Stimulated activated CD8-positive, alpha-beta memory T cell treated with anti-CD3 and anti-CD28 coated beads, Interleukin-12 subunit alpha, Interleukin-12 subunit beta, amount 100 ng/mL, for 4 hours (primary cell): ENCODE measurements around the gene SLC9A9.

Experiments used
- DNase-seq: peaks from one replicate; pipeline ENCODE4 v3.0.0-alpha.2; 2020; ENCODE audit warnings: low read depth

Gene SLC9A9

DNA sequence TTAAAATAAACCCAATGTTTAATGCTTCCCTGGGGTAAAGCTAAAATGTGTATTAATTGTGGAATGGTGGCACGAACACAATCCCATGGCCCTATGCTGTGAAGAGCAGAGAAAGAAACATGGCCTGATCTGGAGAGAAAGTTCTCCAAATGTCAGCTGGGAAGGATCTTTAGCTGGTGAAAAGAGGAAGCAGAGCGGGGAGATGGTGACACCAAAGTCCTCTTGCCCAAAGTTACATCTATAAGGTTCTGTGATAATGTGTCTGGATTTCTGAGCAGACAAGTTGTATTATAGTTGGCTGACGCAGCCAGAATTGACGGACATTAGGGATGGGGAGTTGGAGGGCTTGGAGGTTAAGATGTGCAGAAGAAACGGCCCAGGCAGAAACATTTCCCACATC, 532.5 kb downstream of the SLC9A9 start:
- DNase-seq = no peak

DNA sequence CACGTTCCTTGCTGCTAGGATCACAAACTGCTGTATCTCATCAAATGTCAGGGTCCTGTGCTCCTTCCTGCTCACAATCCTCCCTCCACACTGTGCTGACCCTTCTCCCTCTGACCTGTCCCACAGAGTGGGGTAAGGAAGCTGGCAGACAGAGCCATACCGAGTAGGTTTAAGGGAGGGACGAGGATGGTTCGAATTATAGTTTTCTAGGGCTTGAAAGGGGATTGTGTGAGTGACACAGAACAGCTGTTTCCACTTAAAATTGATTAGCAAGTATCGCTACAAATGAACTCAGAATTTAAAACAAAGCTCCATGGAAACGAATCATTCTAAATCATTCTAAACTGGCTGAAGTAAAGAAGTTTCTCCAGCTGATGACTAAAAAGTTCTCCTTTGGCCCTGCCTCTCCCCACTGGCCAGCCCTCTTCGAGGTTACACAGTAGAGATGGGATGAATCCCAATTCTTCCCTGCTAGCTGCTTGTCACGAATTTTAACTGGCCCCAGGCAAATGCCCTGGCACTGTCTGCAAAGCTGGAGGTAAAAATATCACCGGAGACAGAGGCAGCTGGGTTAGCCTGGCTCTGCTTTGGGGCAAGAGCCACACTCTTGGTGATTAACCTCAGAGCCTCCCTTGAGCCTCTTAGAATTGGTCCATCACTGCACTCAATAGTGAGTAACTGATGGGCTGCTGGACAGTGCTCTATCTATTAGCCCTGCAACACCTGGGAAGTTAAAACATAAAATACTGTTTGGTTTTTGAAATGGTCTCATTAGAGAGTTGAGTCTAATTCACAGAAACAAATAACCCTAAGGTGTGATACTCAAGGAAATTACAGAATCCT, 533.8 kb downstream of the SLC9A9 start:
- DNase-seq = no peak

- DNase-seq = no peak
Measured at GRCh38 chr3:143313893-143314188, 534.4 kb downstream of the SLC9A9 start.

- DNase-seq = no peak
Measured at GRCh38 chr3:143313025-143313892, 535.0 kb downstream of the SLC9A9 start.

GRCh38 chr3:143311096-143311495, 537.2 kb downstream of the SLC9A9 start:
- DNase-seq = no peak

- DNase-seq = no peak
Measured at GRCh38 chr3:143309705-143310104, 538.6 kb downstream of the SLC9A9 start.

- DNase-seq = no peak
Measured at GRCh38 chr3:143307613-143308183, 540.6 kb downstream of the SLC9A9 start.

DNA sequence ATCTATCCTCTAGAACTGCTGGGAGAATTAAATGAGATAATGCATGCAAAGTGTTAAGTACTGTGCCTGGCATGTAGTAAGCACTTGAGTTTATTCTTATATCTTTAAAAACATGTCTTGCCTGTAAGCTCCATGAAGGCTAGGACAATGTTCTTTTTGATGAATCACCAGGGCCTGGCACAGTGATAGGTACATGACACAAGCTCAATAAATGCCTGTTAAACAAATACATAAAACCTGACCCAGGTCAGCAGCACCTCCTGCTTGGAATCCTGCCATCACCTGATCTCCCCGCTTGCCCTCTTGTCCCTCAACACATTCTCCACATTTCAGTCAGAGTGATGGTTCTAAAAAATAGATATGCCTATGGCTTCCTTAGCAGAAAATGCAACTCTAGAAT, 541.9 kb downstream of the SLC9A9 start:
- no peak for DNase-seq

DNA sequence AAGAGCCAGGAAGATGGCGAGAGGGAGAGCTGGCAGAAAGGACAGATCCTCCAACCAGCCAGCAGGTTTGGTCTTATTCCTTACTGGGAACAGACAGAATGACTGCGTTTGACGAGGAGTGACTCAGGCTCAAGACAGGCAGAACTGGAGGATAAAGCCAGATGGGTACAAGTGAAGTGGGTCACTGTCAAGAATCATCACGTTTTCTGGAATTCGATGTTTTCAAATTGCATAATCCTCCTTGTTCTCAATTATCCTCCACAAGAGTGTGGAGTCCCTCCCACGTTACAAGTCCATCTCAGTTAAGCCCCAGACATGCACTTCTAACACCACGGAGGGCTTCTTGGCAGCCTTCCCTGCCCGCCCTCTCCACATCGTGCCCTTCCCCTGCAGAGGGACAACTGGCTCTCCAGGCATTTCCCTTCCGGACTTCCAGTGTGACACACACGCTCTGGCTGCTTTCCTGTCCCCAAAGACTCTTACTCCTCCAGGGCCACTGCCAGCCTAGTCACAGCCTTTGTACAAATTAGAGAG, 545.6 kb downstream of the SLC9A9 start:
- no peak for DNase-seq

DNA sequence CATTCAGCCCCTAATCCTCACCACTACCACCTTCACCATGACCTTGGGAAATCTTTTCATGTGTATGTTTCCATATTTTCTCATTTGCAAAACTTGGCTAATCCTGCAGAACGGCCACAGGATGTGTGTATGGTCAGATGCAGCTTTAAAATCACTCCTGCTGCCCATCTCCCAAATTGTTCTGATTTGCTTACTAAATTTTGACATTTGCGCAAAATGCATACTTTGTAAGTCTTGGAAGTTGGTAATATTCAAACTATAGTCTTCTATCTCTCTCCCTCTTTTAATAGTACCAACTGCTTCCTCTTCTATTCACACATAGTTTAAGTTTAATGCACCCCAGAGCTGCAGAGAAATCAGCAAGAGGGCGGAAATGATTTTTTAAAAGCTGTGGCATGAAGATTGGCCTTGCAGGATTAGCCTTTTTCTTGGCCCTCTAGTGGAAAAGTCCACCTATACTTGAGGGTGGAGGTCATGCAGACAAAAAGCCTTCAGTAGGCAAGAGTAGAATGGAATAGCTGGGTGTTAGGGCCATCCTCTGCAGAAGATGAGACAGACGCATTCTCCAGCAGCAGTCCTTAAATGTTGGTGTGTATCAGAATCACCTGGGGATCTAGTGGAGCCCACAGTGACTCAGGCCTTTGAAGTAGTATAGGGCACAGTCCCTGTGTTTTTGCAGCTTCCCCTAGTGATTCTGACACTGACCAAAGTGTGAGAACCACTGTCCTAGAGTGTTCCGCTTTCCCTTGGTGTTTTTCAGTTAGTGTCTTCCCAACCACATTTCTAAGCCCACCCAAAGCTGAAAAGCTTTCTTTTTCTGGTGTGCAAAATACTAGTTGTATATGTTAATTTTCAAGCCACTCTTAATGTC, 547.0 kb downstream of the SLC9A9 start:
- no peak for DNase-seq

GRCh38 chr3:143298886-143299535, 549.3 kb downstream of the SLC9A9 start:
- no peak for DNase-seq

DNA sequence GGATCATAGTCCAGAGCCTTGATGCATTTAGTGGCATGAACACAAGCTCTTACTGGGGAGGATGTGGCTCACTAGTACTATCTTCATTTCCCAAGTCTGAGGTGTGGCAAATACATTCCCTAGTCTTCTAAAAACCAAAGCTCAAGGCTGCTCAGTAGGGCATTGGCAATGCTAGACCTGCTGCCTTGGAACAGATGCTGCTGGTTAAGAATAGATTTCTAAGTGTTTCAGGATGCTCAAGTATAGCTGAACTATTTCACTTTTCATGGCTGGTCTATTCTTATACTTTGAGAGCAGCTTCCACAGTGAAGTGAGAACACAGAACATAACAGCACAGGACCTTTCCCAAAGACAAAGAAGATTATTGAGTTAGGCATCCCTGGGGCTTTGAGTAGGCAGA, 549.9 kb downstream of the SLC9A9 start:
- no peak for DNase-seq

DNA sequence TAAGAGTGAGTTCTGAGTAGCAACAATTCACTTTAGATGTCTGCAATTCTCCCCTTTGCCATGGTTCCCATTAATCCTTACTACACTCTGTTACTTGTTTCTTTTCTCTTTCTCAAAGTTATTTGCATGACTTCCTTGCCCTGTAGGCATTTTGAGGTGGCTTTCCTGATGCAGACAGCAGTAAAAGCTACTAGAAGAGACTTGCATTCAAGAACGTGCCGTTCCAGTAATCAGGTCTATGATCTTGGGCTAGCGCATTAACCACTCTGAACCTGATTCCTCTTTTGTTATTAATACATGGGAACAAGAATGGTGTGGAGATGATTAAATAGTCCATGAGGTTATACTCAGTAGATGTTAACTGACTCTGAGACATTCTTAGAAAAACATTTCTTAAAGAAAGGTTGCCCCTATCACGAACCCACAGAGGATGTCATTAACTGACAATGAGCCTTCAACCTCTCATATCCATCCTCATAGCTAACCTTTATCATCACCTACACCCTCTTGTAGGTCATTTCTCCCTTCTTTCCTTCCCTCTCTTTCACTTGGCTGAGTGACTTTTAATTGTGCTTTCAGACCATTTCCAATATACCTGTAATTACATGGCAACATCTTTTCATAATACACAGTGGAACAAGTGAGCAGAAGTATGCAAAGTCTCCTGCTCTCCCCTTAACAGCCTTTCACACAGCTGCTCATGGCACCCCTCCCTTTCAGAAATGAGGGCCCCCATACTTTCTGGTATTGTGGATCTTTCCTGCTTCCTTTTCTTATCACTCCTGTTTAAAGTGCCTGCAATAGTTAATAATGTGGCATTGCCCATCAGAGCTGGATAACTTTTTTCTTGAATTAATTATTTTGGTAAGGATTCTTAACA, 552.8 kb downstream of the SLC9A9 start:
- DNase-seq = no peak

DNA sequence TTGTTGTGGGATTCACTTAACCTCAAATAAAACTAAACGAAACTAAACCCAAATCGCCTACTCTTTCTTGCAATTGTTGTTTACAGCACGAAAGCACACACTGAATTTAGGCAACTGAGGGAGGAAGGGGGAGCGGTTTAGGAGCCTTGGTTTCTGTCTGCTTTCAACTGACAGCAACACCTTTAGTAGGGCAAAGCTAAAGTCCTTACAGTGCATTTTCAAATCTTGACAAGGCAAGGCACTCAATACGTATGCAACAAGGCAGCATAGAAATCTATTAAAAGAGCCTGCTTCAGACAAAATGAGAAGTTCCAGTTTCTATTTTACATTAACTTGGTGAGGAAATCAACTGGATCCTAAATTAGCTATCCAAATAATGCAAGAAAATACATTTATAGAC, 554.1 kb downstream of the SLC9A9 start:
- no peak for DNase-seq

GRCh38 chr3:143291836-143292447, 556.3 kb downstream of the SLC9A9 start:
- no peak for DNase-seq

DNA sequence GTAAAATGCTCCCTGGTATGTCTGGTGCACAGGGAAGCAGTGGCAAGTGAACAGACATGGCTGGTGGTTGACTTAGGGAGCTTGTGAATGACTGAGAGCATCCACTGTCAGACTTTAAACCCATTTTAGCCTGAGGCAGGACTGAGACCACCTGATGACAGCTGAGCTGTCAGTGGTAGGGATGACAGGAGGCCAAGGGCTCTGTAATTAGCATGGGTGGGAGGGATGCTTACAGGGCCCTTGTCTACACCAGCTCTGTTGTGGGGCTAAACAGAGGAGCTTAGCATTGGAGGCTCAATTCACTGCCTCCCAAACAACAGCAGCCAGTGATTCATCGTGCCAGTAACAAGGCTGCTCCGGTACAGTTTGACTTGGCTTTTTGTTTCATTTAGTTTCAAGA, 559.3 kb downstream of the SLC9A9 start:
- DNase-seq = no peak

- DNase-seq = no peak
Measured at GRCh38 chr3:143287403-143287802, 560.9 kb downstream of the SLC9A9 start.

- DNase-seq = no peak
Measured at GRCh38 chr3:143286392-143287010, 561.8 kb downstream of the SLC9A9 start.

DNA sequence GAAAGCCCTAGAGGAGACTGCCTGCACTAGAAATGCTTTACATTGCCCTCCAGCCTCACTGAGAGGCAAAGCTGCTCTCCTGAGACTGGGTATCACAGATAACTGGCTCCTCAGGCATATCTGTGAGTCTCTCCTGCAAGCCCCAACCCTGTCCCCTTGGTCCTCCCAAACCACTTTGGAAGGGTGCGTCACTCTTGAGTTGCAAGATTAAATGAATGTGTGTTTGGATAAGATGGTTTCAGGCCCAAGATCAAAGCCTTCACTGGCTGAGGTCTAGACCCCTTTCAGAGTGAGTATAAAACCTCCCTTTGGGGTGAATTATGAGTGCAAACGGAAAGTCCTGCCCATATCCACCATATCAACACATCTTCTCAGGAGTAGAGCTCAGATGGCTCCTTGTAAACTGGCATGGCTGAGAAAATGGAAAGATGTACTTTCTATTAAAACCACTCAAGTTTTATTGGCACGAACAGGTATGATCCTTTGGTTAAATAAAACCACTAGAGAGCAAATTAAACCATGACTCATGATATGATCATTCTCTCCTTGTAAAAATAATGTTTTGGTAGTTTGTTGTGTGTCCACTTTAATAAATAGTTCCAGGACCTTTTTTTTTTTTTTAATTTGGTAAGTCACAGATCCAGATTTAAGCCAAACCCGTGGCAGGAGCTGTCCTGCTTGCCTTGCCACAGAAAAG, 564.7 kb downstream of the SLC9A9 start:
- DNase-seq = no peak
